GM12891 (cell line): ENCODE measurements around the gene CDH3.

Source experiments
- DNase-seq: peaks from one replicate; pipeline ENCODE4 v3.0.0; 2011; ENCODE audit warnings: low spot score; ENCODE audit not compliant: insufficient read length
- FAIRE-seq: peaks from 2 replicates; lab custom pipeline; 2011; peaks lifted over from hg19 to GRCh38; lab: Jason Lieb, UNC
- PAX5 ChIP-seq: IDR thresholded peaks from 2 replicates; pipeline ENCODE4 v1.6.1; 2011; ENCODE audit warnings: low read length, moderate library complexity, mild to moderate bottlenecking; ENCODE audit not compliant: insufficient read depth, severe bottlenecking
- POLR2A ChIP-seq: IDR thresholded peaks from 2 replicates; pipeline ENCODE4 v1.6.1; 2011; ENCODE audit warnings: low read depth, low read length, control low read depth
- POLR2AphosphoS5 ChIP-seq: IDR thresholded peaks from 2 replicates; pipeline ENCODE4 v1.6.1; 2011; ENCODE audit warnings: low read depth, low read length, control low read depth
- POU2F2 ChIP-seq: IDR thresholded peaks from 2 replicates; pipeline ENCODE4 v1.6.1; 2011; ENCODE audit warnings: low read depth, mild to moderate bottlenecking, control low read depth, low read length, moderate library complexity
- SPI1 ChIP-seq: IDR thresholded peaks from 2 replicates; pipeline ENCODE4 v1.6.1; 2011; ENCODE audit warnings: low read depth, low read length, control low read depth
- TAF1 ChIP-seq: IDR thresholded peaks from 2 replicates; pipeline ENCODE4 v1.6.1; 2011; ENCODE audit warnings: low read depth, low read length, control low read depth

Gene CDH3

GRCh38 chr16:68696514-68696913 is 51.4 kb downstream of the CDH3 start:
- no peak for DNase-seq
- TF ChIP-seq POLR2A (no peak), POLR2AphosphoS5 (no peak), TAF1 (no peak), POU2F2 (no peak), SPI1 (no peak), PAX5 (no peak)
- no peak for FAIRE-seq

DNA sequence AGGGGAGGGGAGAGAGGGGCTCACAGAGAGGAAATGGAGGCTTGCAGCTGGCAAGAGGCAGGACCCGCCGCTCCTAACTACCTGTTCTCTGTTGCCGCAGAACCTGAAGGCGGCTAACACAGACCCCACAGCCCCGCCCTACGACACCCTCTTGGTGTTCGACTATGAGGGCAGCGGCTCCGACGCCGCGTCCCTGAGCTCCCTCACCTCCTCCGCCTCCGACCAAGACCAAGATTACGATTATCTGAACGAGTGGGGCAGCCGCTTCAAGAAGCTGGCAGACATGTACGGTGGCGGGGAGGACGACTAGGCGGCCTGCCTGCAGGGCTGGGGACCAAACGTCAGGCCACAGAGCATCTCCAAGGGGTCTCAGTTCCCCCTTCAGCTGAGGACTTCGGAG is 53.0 kb downstream of the CDH3 start:
- no peak for DNase-seq
- TF ChIP-seq TAF1 (no peak), PAX5 (no peak), POLR2AphosphoS5 (no peak), POLR2A (no peak), SPI1 (no peak), POU2F2 (no peak)
- FAIRE-seq = no peak

- FAIRE-seq (no peak), DNase-seq (no peak)
- TF ChIP-seq PAX5 (no peak), POU2F2 (no peak), POLR2A (no peak), TAF1 (no peak), SPI1 (no peak), POLR2AphosphoS5 (no peak)
These were observed 55.0 kb downstream of the CDH3 start for GRCh38 chr16:68700120-68700519.

DNA sequence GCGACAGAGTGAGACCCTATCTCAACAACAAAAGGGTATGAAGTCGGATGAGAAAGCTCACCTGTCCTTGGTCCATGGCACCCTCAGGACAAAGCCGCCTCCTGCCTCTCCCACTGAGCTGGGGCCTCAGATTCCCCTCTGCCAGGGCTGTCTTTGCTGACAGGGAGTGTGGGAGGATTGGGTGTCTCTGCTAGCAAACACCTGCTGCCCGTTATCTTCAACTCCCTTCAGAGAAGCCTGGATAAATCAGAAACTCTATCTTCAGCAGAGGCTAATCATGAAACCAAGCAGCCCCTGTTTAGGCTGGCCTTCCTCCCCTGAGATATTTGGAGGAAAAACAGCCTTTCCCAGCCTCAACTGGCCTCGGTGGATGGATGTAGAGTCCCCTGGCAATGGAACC is 55.7 kb downstream of the CDH3 start:
- TF ChIP-seq POU2F2 = no peak
- no peak for TF ChIP-seq POLR2A
- no peak for TF ChIP-seq TAF1
- TF ChIP-seq PAX5 = no peak
- TF ChIP-seq SPI1 = no peak
- TF ChIP-seq POLR2AphosphoS5 = no peak
- no peak for DNase-seq
- no peak for FAIRE-seq

GRCh38 chr16:68704232-68704867 is 59.2 kb downstream of the CDH3 start:
- no peak for TF ChIP-seq PAX5
- TF ChIP-seq POLR2A = no peak
- TF ChIP-seq TAF1 = no peak
- no peak for TF ChIP-seq POLR2AphosphoS5
- TF ChIP-seq SPI1 = no peak
- no peak; the same call in 1 of the 2 replicates for TF ChIP-seq POU2F2
- FAIRE-seq (peak; percentile 90), DNase-seq (peak; percentile 63)

DNA sequence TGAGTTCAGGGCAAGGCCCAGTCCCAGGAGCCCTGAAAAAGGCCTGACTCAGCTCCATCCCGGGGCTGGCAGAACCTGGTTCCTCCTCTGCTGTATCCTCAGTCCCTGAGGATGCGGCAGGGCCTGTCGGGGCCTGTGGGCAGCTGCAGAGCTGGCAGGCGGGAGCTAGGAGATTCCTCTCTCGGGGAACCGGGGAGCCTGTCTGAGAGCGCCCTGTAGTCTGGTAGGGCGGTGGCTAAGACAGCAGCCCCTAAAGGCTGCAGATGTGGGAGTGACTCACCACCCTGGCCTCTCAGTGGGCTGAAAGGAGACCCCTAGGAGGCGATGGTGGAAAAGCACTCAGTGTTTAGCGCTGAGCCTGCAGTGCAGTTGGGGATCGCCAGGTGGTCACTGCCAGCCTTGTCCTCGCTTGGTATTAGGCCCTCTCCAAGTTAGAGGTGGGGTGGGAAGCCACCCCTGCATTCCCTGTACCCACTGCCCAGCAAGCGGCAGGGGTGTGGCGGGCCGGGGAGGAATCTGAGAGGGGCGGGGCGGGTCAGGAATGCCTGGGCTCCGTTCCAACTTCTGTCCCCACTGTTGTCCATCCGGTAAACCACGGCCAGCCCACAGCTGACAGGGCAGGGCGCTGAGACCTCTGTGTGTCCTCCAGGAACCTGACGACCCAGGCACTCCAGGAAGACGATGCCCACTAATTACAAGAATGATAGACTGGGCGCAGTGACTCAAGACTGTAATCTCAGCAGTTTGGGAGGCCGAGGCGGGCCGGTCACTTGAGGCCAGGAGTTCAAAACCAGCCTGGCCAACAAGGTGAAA is 62.4 kb downstream of the CDH3 start:
- TF ChIP-seq PAX5 = no peak
- TF ChIP-seq POLR2A = no peak
- no peak for TF ChIP-seq SPI1
- TF ChIP-seq POU2F2 = no peak
- no peak for TF ChIP-seq POLR2AphosphoS5

DNA sequence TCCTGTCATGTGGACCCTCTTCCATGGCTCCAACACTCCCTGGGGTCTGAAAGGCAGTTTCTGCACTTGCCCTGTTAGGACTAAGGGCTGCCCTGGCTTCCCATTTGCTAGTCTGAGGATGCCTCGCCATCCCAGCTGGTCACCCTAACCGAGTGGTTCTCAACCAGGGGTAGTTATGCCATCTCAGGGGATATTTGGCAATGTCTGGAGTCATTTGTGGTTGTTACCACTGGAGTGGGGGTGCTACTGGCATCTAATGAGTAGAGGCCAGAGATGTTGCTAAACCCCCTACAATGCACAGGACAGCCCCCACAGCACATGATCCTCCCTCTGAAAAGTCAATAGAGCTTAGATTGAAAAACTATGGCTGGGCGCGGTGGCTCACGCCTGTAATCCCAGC is 65.1 kb downstream of the CDH3 start:
- TF ChIP-seq SPI1 (no peak), POLR2AphosphoS5 (no peak), POLR2A (no peak), POU2F2 (no peak), TAF1 (no peak), PAX5 (no peak)
- FAIRE-seq = no peak
- DNase-seq = no peak

More for the DNA sequence above, 62.4 kb downstream of the CDH3 start:
- no peak for DNase-seq
- no peak for FAIRE-seq

GRCh38 chr16:68711421-68712139 is 66.5 kb downstream of the CDH3 start:
- TF ChIP-seq TAF1 (no peak), SPI1 (peak; percentile 81), POLR2A (no peak)
- FAIRE-seq = no peak

DNA sequence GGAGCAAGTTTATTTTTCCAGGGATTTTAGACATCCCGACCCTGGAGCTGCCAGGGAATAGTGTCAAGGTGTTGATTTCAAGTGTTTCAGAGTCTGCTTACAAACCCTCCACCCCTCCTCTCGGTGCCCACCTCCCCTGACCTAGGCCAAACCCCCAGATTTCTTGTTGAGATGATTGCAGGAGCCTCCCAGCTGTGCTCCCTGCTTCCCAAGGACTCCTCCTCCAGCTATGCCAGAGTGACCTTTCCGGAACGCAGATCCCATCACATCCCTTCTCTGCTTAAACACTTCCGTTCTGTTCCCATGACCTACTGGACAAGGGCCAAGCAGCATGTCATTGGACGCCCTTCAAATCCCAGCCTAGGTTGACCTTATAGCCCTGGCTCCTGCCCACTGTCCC is 68.3 kb downstream of the CDH3 start:
- DNase-seq = no peak
- FAIRE-seq = no peak
- TF ChIP-seq POU2F2 (no peak), POLR2A (no peak), POLR2AphosphoS5 (no peak), TAF1 (no peak), SPI1 (no peak), PAX5 (no peak)

More at GRCh38 chr16:68711421-68712139, 66.5 kb downstream of the CDH3 start:
- DNase-seq = no peak
